DND-41 (cell line): ENCODE measurements around the gene ADRB1.

ENCODE experiments used
- CTCF ChIP-seq: IDR thresholded peaks from 2 replicates; pipeline ENCODE4 v1.5.1; 2012; ENCODE audit warnings: borderline replicate concordance, low read length, moderate library complexity, mild to moderate bottlenecking; ENCODE audit not compliant: poor library complexity, severe bottlenecking; ENCODE audit errors: extremely low read depth
- EZH2 ChIP-seq: IDR thresholded peaks from 3 replicates; pipeline ENCODE4 v1.6.1; 2012; ENCODE audit warnings: borderline replicate concordance, low read depth, mild to moderate bottlenecking, moderate library complexity, low read length, inconsistent platforms; ENCODE audit not compliant: severe bottlenecking

DNA sequence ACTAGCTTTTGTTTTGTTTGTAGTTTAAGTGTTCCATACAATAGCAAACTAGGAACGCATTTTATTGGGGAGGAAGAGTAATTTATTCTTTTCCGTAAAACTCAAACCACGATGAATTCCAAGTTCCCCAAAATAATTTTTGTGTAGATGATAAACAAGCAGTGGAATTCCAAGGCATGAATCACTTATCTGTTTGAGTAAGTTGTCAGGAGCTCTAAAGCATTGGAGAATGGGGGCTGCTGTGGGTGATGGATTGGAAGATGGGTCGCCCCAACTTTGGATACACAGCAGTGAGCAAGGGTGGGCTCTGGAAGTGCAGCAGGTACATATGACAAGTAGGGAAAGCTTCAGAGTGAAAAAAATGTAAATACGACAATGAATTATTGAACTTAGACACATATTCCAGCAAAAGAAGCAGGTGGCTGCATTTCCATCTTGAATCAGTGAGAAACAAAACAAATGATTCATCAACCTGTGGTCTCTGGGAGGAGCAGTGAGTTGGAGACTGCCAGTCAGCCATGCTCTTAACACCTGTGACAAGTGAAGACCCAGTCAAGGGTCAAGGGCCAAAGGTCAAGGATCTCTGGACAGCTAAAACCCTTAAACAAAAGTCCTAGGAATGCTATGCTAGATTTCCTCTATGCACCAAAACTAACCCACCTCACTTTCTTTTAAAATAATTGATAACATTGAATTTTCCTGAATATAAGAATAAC, 34.2 kb upstream of the ADRB1 start:
- no peak for TF ChIP-seq CTCF
- no peak for TF ChIP-seq EZH2
